GM12878 (cell line): ENCODE data around the gene TECPR1. TPM values are rescaled to one million over a fixed set of nuclear protein-coding genes. Genes with fewer than 3 reads are reported as not detected.

Experiments used
- ATAC-seq: fragments of 200-7000 bp; cut with Tn5 transposase; 3 replicates; pipeline ENCODE4 v1.9.1; 2020; ENCODE audit warnings: mild to moderate bottlenecking, moderate library complexity
- BruUV-seq: library from RNA; stranded (reverse); fragments of 400-500 nt; replicated peaks from 2 replicates; lab custom pipeline; 2021; lab: Mats Ljungman, UMichigan
- CTCF ChIA-PET: fragments of 300-600 bp; sonication (Branson Sonifier 250); formaldehyde crosslinking; extraction: SDS; loops from one replicate; lab custom pipeline; 2021; ENCODE audit warnings: inconsistent platforms; lab: Yijun Ruan, JAX
- POLR2A ChIA-PET: fragments of 350-600 bp; formaldehyde crosslinking; extraction: SDS; loops from one replicate; lab custom pipeline; 2021; ENCODE audit warnings: inconsistent platforms; lab: Charles Lee
- RAD21 ChIA-PET: fragments of 300-600 bp; sonication (Branson Sonifier 250); formaldehyde crosslinking; loops from one replicate; lab custom pipeline; 2023; ENCODE audit warnings: antibody characterized with exemption; ENCODE audit not compliant: unreplicated experiment; lab: Charles Lee
- SMC1A ChIA-PET: fragments of 300-600 bp; sonication (Branson Sonifier 250); formaldehyde crosslinking; loops from one replicate; lab custom pipeline; 2023; ENCODE audit not compliant: unreplicated experiment, uncharacterized antibody; lab: Charles Lee
- DNase-seq: peaks from one replicate; pipeline ENCODE4 v3.0.0-alpha.2; 2011; ENCODE audit warnings: low read depth, low spot score
- FAIRE-seq: peaks from 3 replicates; lab custom pipeline; 2011; peaks lifted over from hg19 to GRCh38; lab: Jason Lieb, UNC
- H2AFZ ChIP-seq: 2 replicates; pipeline ENCODE4 v1.6.0; 2011; ENCODE audit warnings: low read depth, low read length, control low read depth; ENCODE audit not compliant: control insufficient read depth
- H3K27ac ChIP-seq: 2 replicates; pipeline ENCODE4 v1.5.1; 2011; ENCODE audit warnings: control low read depth; ENCODE audit not compliant: control insufficient read depth, insufficient read depth
- H3K27me3 ChIP-seq, 2 experiments: replicated peaks in 1 of 2; 2 replicates each; pipeline versions ENCODE4 v1.6.0 to v1.6.1; 2011; ENCODE audit warnings: low read length in 1 of 2; ENCODE audit not compliant: control insufficient read depth in 2 of 2, insufficient read depth in 2 of 2
- H3K36me3 ChIP-seq, 2 experiments: 2 replicates each; pipeline ENCODE4 v1.5.1; 2011; ENCODE audit warnings: low read length in 1 of 2; ENCODE audit not compliant: control insufficient read depth in 2 of 2, insufficient read depth in 2 of 2
- H3K4me1 ChIP-seq: 2 replicates; pipeline ENCODE4 v1.6.1; 2011; ENCODE audit warnings: mild to moderate bottlenecking, low read length, moderate library complexity, mixed read lengths; ENCODE audit not compliant: control insufficient read depth, insufficient read depth
- H3K4me2 ChIP-seq: 2 replicates; pipeline ENCODE4 v1.6.0; 2011; ENCODE audit warnings: control low read depth; ENCODE audit not compliant: control insufficient read depth, insufficient read depth
- H3K4me3 ChIP-seq: fragments of 200-600 bp; sonication (generic); 2 replicates; pipeline ENCODE4 v1.5.1; 2016
- H3K79me2 ChIP-seq: 2 replicates; pipeline ENCODE4 v1.6.0; 2011; ENCODE audit warnings: low read length; ENCODE audit not compliant: control insufficient read depth, insufficient read depth
- H3K9ac ChIP-seq: 2 replicates; pipeline ENCODE4 v1.8.0; 2011; ENCODE audit warnings: low read length, control low read depth, mixed read lengths; ENCODE audit not compliant: control insufficient read depth, insufficient read depth
- H3K9me3 ChIP-seq: replicated peaks from 3 replicates; pipeline ENCODE4 v1.5.1; 2011; ENCODE audit warnings: mild to moderate bottlenecking, low read length; ENCODE audit not compliant: control insufficient read depth, insufficient read depth
- H4K20me1 ChIP-seq: 2 replicates; pipeline ENCODE4 v1.6.0; 2011; ENCODE audit not compliant: control insufficient read depth, insufficient read depth
- IKZF1 ChIP-seq: fragments of 450-650 bp; conservative IDR thresholded peaks from 2 replicates; pipeline ENCODE4 v1.6.1; 2017; ENCODE audit warnings: antibody characterized with exemption, mild to moderate bottlenecking
- NFIC ChIP-seq: IDR thresholded peaks from 2 replicates; pipeline ENCODE4 v1.6.1; 2012; ENCODE audit warnings: low read depth, mild to moderate bottlenecking, inconsistent platforms, low read length, moderate library complexity
- RAD21 ChIP-seq: IDR thresholded peaks from 2 replicates; pipeline ENCODE4 v1.6.1; 2011; ENCODE audit warnings: mild to moderate bottlenecking, low read depth, low read length, moderate library complexity; ENCODE audit not compliant: insufficient read depth
- SMC3 ChIP-seq: IDR thresholded peaks from 2 replicates; pipeline ENCODE4 v1.6.1; 2011; ENCODE audit warnings: low read length, improper control_type of control experiment, borderline replicate concordance
- SREBF2 ChIP-seq: IDR thresholded peaks from 2 replicates; pipeline ENCODE4 v1.6.1; 2012; ENCODE audit warnings: mild to moderate bottlenecking, low read length
- YBX1 ChIP-seq: fragments of 450-650 bp; IDR thresholded peaks from 2 replicates; pipeline ENCODE4 v1.6.1; 2016; ENCODE audit warnings: antibody characterized with exemption
- WGBS: methylation state at CpG from one replicate; pipeline ENCODE4 v1.1.6; 2016; ENCODE audit warnings: low lambda C conversion rate; ENCODE audit not compliant: insufficient replicate concordance, insufficient coverage; ENCODE audit errors: missing lambda C conversion rate; 5-methylcytosine and 5-hydroxymethylcytosine counted together
- in situ Hi-C: fragments of 300-500 bp; cut with MboI; formaldehyde crosslinking; loops from 9 replicates; pipeline ENCODE4 v1.14.3; 2018; ENCODE audit warnings: mixed read lengths
- intact Hi-C: fragments of 100-400 bp; cut with micrococcal nuclease; formaldehyde crosslinking; loops from one replicate; pipeline ENCODE4 v1.14.2; 2022; ENCODE audit not compliant: unreplicated experiment
- polyA plus RNA-seq, 11 experiments: library from polyadenylated mRNA; depleted of rRNA in 4 of 11; unstranded in 6 of 11; stranded (reverse) in 5 of 11; fragments of >200 nt; fragmentation: Nextera tagmentation in 4 of 11; fragmentation: Illumina TruSeq in 1 of 11; extraction: Ambion mirVana in 4 of 11; extraction: Trizol in 1 of 11; gene quantifications; 1 replicate in 1 of 11; 2 replicates in 10 of 11; pipeline versions ENCODE4 v1.2.1 to v1.2.3, GENCODE V29; 2011 to 2016; ENCODE audit warnings: inconsistent platforms in 2 of 11, missing spikeins in 2 of 11, low read depth in 1 of 11
- total RNA-seq, 4 experiments: library from RNA; depleted of rRNA in 3 of 4; stranded (reverse); fragments of >200 nt in 3 of 4; fragmentation: Illumina TruSeq in 1 of 4; extraction: Trizol in 1 of 4; gene quantifications; 2 replicates each; pipeline versions ENCODE4 v1.2.1 to v1.2.3, GENCODE V29; 2013 to 2021
- TF ChIP-seq, protein P1 (sequence below), 3 experiments: IDR thresholded peaks in 2 of 3; conservative IDR thresholded peaks in 1 of 3; 2 replicates each; pipeline ENCODE4 v1.5.1; 2011; ENCODE audit warnings: low read depth in 3 of 3, low read length in 3 of 3, mild to moderate bottlenecking in 3 of 3, control low read depth in 2 of 3, moderate library complexity in 2 of 3, inconsistent platforms in 1 of 3, mixed read lengths in 1 of 3; ENCODE audit not compliant: control insufficient read depth in 2 of 3, insufficient read depth in 1 of 3; ENCODE audit errors: extremely low read depth in 1 of 3

TECPR1 gene
- total and polyA plus RNA-seq, 10 of the 15 experiments (the other 5 are each of a cell fraction or from before 2014, with no cell fraction given): 0.26 to 16.8 (median 4.2) TPM

DNA sequence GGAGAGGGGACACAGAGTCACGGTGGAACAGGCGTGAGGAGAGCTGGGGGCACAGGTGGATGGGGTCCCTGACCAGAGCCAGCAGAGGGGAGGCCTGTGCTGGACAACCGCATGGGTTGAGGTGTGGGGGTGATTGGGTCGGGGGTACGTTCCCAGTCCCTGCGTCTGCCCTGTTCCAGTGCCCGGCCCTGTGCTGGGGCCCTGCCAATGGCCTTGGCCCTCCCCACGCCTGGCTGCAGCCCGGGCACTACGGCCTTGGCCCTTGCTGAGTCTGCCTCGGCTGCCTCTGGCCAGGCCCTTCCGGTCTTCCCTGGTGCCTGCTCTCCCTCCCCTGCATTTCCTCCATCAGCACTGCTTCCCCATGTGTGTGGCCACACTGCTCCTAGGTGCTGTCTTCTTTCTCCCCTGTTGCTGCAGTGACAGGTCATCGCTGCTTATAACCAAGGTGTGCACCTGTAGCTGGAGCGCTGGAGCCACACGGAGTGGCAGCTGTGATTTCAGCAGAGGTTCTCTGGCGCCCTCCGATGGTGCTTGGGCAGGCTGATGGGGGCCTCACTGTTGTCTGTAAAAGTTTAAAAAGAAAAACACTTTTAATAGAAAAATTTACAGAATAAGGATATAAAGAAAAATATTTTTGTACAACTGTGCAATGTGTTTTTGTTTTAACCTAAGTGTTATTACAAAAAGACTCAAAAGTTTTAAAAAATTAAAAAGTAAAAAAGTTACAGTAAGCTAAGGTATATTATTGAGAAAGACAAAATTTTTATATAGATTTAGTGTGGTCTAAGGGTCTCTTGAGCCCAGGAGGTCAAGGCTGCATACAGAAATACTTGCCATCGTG, 86.0 kb downstream of the TECPR1 start:
- in situ Hi-C loops: no loop called here
- WGBS: 50% methylated on average over 14 of the region's 18 CpGs
- POLR2A ChIA-PET: interaction anchor here (0.7 to 1.4 kb wide), 6 partner anchors 10 to 145 kb away, joined by 3 to 4 read pairs (median 4); no protein-coding TSS in a partner anchor
- H3K4me2 ChIP-seq: no peak overlapping the region
- H4K20me1 ChIP-seq: no peaks in the 10 kb centered on the region
- H3K4me3 ChIP-seq: no peak overlapping the region
- H3K27me3 ChIP-seq: no peaks in the 10 kb centered on the region
- H3K27ac ChIP-seq: no peak overlapping the region
- RAD21 ChIA-PET: interaction anchor here (0.7 to 8.9 kb wide), 11 partner anchors 14 to 143 kb away, joined by 3 to 297 read pairs (median 7); partner anchors contain the start of gene LMTK2
- no peaks in the 10 kb centered on the region for H3K4me1 ChIP-seq
- FAIRE-seq: no peak
- SMC1A ChIA-PET: interaction anchor here (0.8 to 7.3 kb wide), 14 partner anchors 10 to 144 kb away, joined by 3 to 195 read pairs (median 4); partner anchors contain the start of gene LMTK2
- H3K79me2 ChIP-seq: no peaks in the 10 kb centered on the region
- peak; percentile 90 for ATAC-seq
- TF ChIP-seq NFIC (no peak), RAD21 (peak; percentile 83), SREBF2 (no peak), SMC3 (peak; percentile 58; the same call in 1 of the 2 replicates), IKZF1 (no peak), YBX1 (no peak)
- TF ChIP-seq, protein P1, sequence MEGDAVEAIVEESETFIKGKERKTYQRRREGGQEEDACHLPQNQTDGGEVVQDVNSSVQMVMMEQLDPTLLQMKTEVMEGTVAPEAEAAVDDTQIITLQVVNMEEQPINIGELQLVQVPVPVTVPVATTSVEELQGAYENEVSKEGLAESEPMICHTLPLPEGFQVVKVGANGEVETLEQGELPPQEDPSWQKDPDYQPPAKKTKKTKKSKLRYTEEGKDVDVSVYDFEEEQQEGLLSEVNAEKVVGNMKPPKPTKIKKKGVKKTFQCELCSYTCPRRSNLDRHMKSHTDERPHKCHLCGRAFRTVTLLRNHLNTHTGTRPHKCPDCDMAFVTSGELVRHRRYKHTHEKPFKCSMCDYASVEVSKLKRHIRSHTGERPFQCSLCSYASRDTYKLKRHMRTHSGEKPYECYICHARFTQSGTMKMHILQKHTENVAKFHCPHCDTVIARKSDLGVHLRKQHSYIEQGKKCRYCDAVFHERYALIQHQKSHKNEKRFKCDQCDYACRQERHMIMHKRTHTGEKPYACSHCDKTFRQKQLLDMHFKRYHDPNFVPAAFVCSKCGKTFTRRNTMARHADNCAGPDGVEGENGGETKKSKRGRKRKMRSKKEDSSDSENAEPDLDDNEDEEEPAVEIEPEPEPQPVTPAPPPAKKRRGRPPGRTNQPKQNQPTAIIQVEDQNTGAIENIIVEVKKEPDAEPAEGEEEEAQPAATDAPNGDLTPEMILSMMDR (IDR thresholded peaks at IDR 0.05 in 2 of 3, conservative IDR thresholded peaks at IDR 0.05 in 1 of 3; ENCODE audit: control insufficient read depth in 2 of 3, extremely low read depth in 1 of 3, insufficient read depth in 1 of 3, low read depth in 3 of 3, low read length in 3 of 3): peak; percentile 55 to 66 (median 59)
- TF ChIP-seq, all 136 proteins: peak for 3
- no TSS peak for BruUV-seq
- H3K9me3 ChIP-seq: no peaks in the 10 kb centered on the region
- intact Hi-C loops: loop anchor here (1.0 kb wide), 1 partner anchor 60 kb away; the partner anchor contains the start of gene LMTK2
- no peak overlapping the region for H2AFZ ChIP-seq
- no peak overlapping the region for H3K9ac ChIP-seq
- DNase-seq: no peak
- H3K36me3 ChIP-seq: no peaks in the 10 kb centered on the region; a peak in 1 of 4 replicates
- CTCF ChIA-PET: interaction anchor here (0.6 to 10.0 kb wide), 19 partner anchors 21 to 152 kb away, joined by 3 to 450 read pairs (median 4); partner anchors contain the start of gene LMTK2

Other genes starting within 250 kb of the TECPR1 start
- 4.9 and 5.2 TPM in 2 replicates for gene LMTK2, start 145.4 kb downstream of the TECPR1 start, total RNA-seq (2014; rRNA removed)
- 4.4 and 4.6 TPM in 2 replicates for gene LMTK2, start 145.4 kb downstream of the TECPR1 start, total RNA-seq (2014; rRNA removed; fragmentation: Illumina TruSeq; extraction: Trizol)
- gene LMTK2, start 145.4 kb downstream of the TECPR1 start, total RNA-seq (2021): 7.9 and 8.7 TPM in 2 replicates
- 4.0 and 4.6 TPM in 2 replicates for gene LMTK2, start 145.4 kb downstream of the TECPR1 start, polyA plus RNA-seq (2011; rRNA removed)
- 4.1 and 4.6 TPM in 2 replicates for gene LMTK2, start 145.4 kb downstream of the TECPR1 start, polyA plus RNA-seq (2014; fragmentation: Illumina TruSeq; extraction: Trizol)
- gene LMTK2, start 145.4 kb downstream of the TECPR1 start, polyA plus RNA-seq (2014; fragmentation: Nextera tagmentation; extraction: Ambion mirVana): 1 to 10 TPM in 1 of 2 experiments, under 1 TPM in 1; 0.68 to 1.1 TPM
- 4.7 and 5.0 TPM in 2 replicates for gene LMTK2, start 145.4 kb downstream of the TECPR1 start, polyA plus RNA-seq (2014; rRNA removed)
- 1 to 10 TPM; 2.7 to 3.6 TPM for gene LMTK2, start 145.4 kb downstream of the TECPR1 start, polyA plus RNA-seq (2016; fragmentation: Nextera tagmentation; extraction: Ambion mirVana)
- gene BHLHA15, start 40.8 kb downstream of the TECPR1 start, total RNA-seq (2014; rRNA removed): 4.2 and 5.3 TPM in 2 replicates
- gene BHLHA15, start 40.8 kb downstream of the TECPR1 start, total RNA-seq (2014; rRNA removed; fragmentation: Illumina TruSeq; extraction: Trizol): 0.37 and 0.54 TPM in 2 replicates
- 2.4 and 3.0 TPM in 2 replicates for gene BHLHA15, start 40.8 kb downstream of the TECPR1 start, total RNA-seq (2021)
- not detected in 2 replicates for gene BHLHA15, start 40.8 kb downstream of the TECPR1 start, polyA plus RNA-seq (2011; rRNA removed)
- gene BHLHA15, start 40.8 kb downstream of the TECPR1 start, polyA plus RNA-seq (2014; fragmentation: Illumina TruSeq; extraction: Trizol): not detected in 2 replicates
- not detected for gene BHLHA15, start 40.8 kb downstream of the TECPR1 start, polyA plus RNA-seq (2014; fragmentation: Nextera tagmentation; extraction: Ambion mirVana)
- 1.9 and 4.9 TPM in 2 replicates for gene BHLHA15, start 40.8 kb downstream of the TECPR1 start, polyA plus RNA-seq (2014; rRNA removed)
- 1 to 10 TPM; 2.0 to 2.9 TPM for gene BHLHA15, start 40.8 kb downstream of the TECPR1 start, polyA plus RNA-seq (2016; fragmentation: Nextera tagmentation; extraction: Ambion mirVana)
- gene BRI3, start 29.5 kb upstream of the TECPR1 start, total RNA-seq (2014; rRNA removed): 22.6 and 23.2 TPM in 2 replicates
- 17.7 and 21.0 TPM in 2 replicates for gene BRI3, start 29.5 kb upstream of the TECPR1 start, total RNA-seq (2014; rRNA removed; fragmentation: Illumina TruSeq; extraction: Trizol)
- gene BRI3, start 29.5 kb upstream of the TECPR1 start, total RNA-seq (2021): 50.9 and 56.3 TPM in 2 replicates
- 28.3 and 39.9 TPM in 2 replicates for gene BRI3, start 29.5 kb upstream of the TECPR1 start, polyA plus RNA-seq (2011; rRNA removed)
- gene BRI3, start 29.5 kb upstream of the TECPR1 start, polyA plus RNA-seq (2014; fragmentation: Illumina TruSeq; extraction: Trizol): 9.9 and 15.9 TPM in 2 replicates
- gene BRI3, start 29.5 kb upstream of the TECPR1 start, polyA plus RNA-seq (2014; fragmentation: Nextera tagmentation; extraction: Ambion mirVana): 10 to 100 TPM in 1 of 2 experiments, 1 to 10 TPM in 1; 4.5 to 22.1 TPM
- 38.4 and 38.5 TPM in 2 replicates for gene BRI3, start 29.5 kb upstream of the TECPR1 start, polyA plus RNA-seq (2014; rRNA removed)
- gene BRI3, start 29.5 kb upstream of the TECPR1 start, polyA plus RNA-seq (2016; fragmentation: Nextera tagmentation; extraction: Ambion mirVana): 10 to 100 TPM in 1 of 2 experiments, 1 to 10 TPM in 1; 6.4 to 12.9 TPM
- gene BAIAP2L1, start 148.9 kb upstream of the TECPR1 start, total RNA-seq (2014; rRNA removed): 23.8 and 24.9 TPM in 2 replicates
- 32.2 and 32.6 TPM in 2 replicates for gene BAIAP2L1, start 148.9 kb upstream of the TECPR1 start, total RNA-seq (2014; rRNA removed; fragmentation: Illumina TruSeq; extraction: Trizol)
- 49.5 and 49.9 TPM in 2 replicates for gene BAIAP2L1, start 148.9 kb upstream of the TECPR1 start, total RNA-seq (2021)
- 25.2 and 25.3 TPM in 2 replicates for gene BAIAP2L1, start 148.9 kb upstream of the TECPR1 start, polyA plus RNA-seq (2011; rRNA removed)
- 60.2 and 89.5 TPM in 2 replicates for gene BAIAP2L1, start 148.9 kb upstream of the TECPR1 start, polyA plus RNA-seq (2014; fragmentation: Illumina TruSeq; extraction: Trizol)
- 10 to 100 TPM in 1 of 2 experiments, 1 to 10 TPM in 1; 8.9 to 11.6 TPM for gene BAIAP2L1, start 148.9 kb upstream of the TECPR1 start, polyA plus RNA-seq (2014; fragmentation: Nextera tagmentation; extraction: Ambion mirVana)
- 38.7 and 40.3 TPM in 2 replicates for gene BAIAP2L1, start 148.9 kb upstream of the TECPR1 start, polyA plus RNA-seq (2014; rRNA removed)
- 10 to 100 TPM; 54.9 to 58.3 TPM for gene BAIAP2L1, start 148.9 kb upstream of the TECPR1 start, polyA plus RNA-seq (2016; fragmentation: Nextera tagmentation; extraction: Ambion mirVana)